Bronchial epithelial cell (primary cell): ENCODE data around the gene CD44. TPM values are rescaled to one million over a fixed set of nuclear protein-coding genes. Genes with fewer than 3 reads are reported as not detected.

Experiments used
- DNase-seq: peaks from one replicate; pipeline ENCODE4 v3.0.0-alpha.2; 2010; ENCODE audit warnings: low read depth
- FAIRE-seq: peaks from 2 replicates; lab custom pipeline; 2011; peaks lifted over from hg19 to GRCh38; lab: Jason Lieb, UNC
- H3K27me3 ChIP-seq: 2 replicates; pipeline ENCODE4 v1.5.1; 2011; ENCODE audit warnings: low read length; ENCODE audit not compliant: control insufficient read depth, insufficient read depth
- H3K36me3 ChIP-seq: 2 replicates; pipeline ENCODE4 v1.5.1; 2011; ENCODE audit warnings: low read length; ENCODE audit not compliant: control insufficient read depth, insufficient read depth
- H3K4me3 ChIP-seq: 2 replicates; pipeline ENCODE4 v1.5.1; 2011; ENCODE audit warnings: mild to moderate bottlenecking, low read depth, low read length, control low read depth
- CTCF ChIP-seq: IDR thresholded peaks from 2 replicates; pipeline ENCODE4 v1.5.1; 2011; ENCODE audit warnings: mild to moderate bottlenecking, moderate library complexity, low read length, control low read depth, inconsistent platforms; ENCODE audit not compliant: insufficient read depth, severe bottlenecking
- total RNA-seq: library from RNA; depleted of rRNA; stranded (reverse); fragments of >200 nt; gene quantifications from 2 replicates; pipeline ENCODE4 v1.2.1, GENCODE V29; 2014

The CD44 gene
- total RNA-seq, 1 donor from 2014 or later, result 254 TPM

- Histone ChIP-seq H3K27me3 (no peaks in the 10 kb centered on the region), H3K4me3 (no peak overlapping the region), H3K36me3 (peaks cover 4% of the 10 kb centered on the region)
- FAIRE-seq, result no peak
- DNase-seq, result peak; percentile 84
- peak; percentile 40 for TF ChIP-seq CTCF
Measured at GRCh38 chr11:35142481-35143075, 3.6 kb downstream of the CD44 start.

- FAIRE-seq, result no peak
- peak overlapping the region; percentile 6 for H3K4me3 ChIP-seq
- TF ChIP-seq CTCF, result no peak
- DNase-seq, result peak; percentile 69
- H3K27me3 ChIP-seq, result no peaks in the 10 kb centered on the region
- H3K36me3 ChIP-seq, result peaks cover 8% of the 10 kb centered on the region
Measured at GRCh38 chr11:35143297-35144135, 4.5 kb downstream of the CD44 start.

- H3K27me3 ChIP-seq, result no peaks in the 10 kb centered on the region
- FAIRE-seq (no peak), DNase-seq (peak; percentile 91)
- peak; percentile 26 for TF ChIP-seq CTCF
- peaks cover 9% of the 10 kb centered on the region for H3K36me3 ChIP-seq
- H3K4me3 ChIP-seq, result peak overlapping the region; percentile 6
Measured at GRCh38 chr11:35144136-35144741, 5.3 kb downstream of the CD44 start.

GRCh38 chr11:35144806-35145205 lies 5.8 kb downstream of the CD44 start:
- no peaks in the 10 kb centered on the region for H3K27me3 ChIP-seq
- FAIRE-seq, result no peak
- peak; percentile 65 for DNase-seq
- H3K4me3 ChIP-seq, result no peak overlapping the region
- H3K36me3 ChIP-seq, result peaks cover 9% of the 10 kb centered on the region
- TF ChIP-seq CTCF, result no peak

- TF ChIP-seq CTCF, result no peak
- peaks cover 9% of the 10 kb centered on the region for H3K36me3 ChIP-seq
- H3K4me3 ChIP-seq, result no peak overlapping the region
- no peaks in the 10 kb centered on the region for H3K27me3 ChIP-seq
- no peak for DNase-seq
- no peak for FAIRE-seq
Measured at GRCh38 chr11:35145271-35145670, 6.3 kb downstream of the CD44 start.
